ENCODE results near the gene NUP133.

NUP133 gene

DNA sequence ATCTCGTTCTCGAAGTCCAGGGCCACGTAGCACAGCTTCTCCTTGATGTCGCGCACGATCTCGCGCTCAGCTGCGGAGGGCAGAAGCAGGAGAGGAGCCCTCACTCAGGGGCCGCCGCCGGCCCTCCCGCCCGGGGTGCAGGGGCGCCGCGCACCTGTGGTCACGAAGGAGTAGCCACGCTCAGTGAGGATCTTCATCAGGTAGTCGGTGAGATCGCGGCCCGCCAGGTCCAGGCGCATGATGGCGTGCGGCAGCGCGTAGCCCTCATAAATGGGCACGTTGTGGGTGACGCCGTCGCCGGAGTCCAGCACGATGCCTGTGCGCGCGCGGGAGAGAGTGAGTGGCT lies 76.1 kb downstream of the NUP133 start:
- TF ChIP-seq, protein P1, sequence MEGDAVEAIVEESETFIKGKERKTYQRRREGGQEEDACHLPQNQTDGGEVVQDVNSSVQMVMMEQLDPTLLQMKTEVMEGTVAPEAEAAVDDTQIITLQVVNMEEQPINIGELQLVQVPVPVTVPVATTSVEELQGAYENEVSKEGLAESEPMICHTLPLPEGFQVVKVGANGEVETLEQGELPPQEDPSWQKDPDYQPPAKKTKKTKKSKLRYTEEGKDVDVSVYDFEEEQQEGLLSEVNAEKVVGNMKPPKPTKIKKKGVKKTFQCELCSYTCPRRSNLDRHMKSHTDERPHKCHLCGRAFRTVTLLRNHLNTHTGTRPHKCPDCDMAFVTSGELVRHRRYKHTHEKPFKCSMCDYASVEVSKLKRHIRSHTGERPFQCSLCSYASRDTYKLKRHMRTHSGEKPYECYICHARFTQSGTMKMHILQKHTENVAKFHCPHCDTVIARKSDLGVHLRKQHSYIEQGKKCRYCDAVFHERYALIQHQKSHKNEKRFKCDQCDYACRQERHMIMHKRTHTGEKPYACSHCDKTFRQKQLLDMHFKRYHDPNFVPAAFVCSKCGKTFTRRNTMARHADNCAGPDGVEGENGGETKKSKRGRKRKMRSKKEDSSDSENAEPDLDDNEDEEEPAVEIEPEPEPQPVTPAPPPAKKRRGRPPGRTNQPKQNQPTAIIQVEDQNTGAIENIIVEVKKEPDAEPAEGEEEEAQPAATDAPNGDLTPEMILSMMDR (IDR thresholded peaks at IDR 0.05): no peak

DNA sequence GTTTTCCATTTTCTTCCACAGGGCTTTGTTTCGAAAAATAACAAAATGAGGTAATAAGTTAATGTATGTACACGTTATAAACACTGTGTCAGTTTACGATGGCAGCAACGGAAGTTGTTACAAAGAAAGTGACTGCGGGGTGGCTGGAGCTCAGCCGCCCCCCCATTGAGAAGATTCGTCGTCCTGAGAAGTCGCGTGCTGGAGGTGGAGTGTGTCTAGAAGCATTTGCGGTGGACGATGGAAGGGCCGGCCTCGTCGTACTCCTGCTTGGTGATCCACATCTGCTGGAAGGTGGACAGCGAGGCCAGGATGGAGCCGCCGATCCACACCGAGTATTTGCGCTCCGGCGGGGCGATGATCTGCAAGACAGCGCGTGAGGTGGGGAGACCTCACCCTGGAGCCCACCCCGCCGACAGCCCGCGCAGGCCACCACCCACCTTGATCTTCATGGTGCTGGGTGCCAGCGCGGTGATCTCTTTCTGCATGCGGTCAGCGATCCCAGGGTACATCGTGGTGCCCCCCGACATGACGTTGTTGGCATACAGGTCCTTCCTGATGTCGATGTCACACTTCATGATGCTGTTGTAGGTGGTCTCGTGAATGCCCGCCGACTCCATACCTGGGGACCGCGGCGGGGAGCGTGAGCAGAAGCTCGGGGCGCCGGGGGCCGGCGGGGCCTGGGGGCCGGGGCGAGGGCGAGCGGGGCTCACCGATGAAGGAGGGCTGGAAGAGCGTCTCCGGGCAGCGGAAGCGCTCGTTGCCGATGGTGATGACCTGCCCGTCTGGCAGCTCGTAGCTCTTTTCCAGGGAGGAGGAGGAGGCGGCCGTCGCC lies 76.6 kb downstream of the NUP133 start:
- TF ChIP-seq, protein P1 (IDR thresholded peaks at IDR 0.05): no peak

DNA sequence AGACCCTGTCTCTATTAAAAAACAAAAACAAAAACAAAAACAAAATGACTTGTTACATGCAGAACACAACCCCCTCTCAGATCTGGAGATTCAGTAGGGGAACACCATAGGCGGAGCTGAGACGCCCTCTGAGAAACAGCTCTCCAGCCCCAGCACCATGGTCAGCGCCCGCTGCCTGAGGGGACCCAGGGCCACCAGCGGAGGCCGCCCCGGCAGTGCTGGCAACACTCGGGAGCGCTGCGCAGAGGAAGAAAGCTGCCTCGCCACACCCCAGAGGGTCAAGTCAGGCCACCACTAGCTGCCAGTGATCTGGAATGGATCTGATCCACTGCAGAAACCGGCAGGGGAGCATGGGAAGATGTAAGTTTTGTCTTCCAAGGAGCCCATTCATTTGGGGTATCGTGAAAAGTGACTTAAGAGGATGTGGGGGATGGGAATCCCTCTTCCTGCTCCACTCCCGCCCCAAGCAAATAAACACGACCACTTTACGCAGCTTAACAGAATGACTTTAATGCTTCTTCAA lies 77.3 kb downstream of the NUP133 start:
- TF ChIP-seq, protein P1 (IDR thresholded peaks at IDR 0.05): no peak

DNA sequence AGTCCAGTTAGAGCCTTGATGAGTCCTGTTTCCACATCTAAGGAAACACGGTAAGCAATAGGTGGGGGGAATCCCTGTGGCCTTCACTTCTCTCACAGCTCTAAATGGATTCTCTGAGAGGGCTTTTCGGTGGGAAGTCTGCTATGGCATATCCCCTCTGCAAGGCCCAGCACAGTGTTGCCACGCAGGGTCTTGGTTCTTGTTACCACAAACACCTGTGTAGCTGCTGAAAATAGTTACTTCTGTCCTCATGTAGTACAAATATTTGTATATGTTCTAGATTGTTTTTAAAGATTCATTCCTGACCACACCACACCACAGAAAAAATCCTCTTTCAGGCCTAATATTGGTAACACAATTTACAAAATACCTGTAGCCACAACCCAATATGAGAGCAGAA lies 79.9 kb downstream of the NUP133 start:
- TF ChIP-seq, protein P1 (IDR thresholded peaks at IDR 0.05): no peak

DNA sequence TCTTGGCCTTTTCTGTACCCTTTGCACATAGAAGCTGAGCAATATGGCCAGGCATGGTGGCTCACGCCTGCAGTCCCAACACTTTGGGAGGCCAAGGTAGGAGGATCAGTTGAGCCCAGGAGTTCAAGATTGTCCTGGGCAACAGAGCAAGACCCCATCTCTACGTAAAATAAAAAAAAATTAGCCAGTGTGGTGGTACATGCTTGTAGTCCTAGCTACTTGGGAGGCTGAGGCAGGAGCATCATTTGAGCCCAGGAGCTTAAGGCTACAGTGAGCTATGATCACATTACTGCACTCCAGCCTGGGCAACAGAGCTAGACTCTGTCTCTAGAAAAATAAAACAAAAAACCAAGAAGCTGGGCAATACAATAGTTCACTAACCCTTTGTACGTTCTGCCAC lies 80.6 kb downstream of the NUP133 start:
- TF ChIP-seq, protein P1 (IDR thresholded peaks at IDR 0.05): no peak

DNA sequence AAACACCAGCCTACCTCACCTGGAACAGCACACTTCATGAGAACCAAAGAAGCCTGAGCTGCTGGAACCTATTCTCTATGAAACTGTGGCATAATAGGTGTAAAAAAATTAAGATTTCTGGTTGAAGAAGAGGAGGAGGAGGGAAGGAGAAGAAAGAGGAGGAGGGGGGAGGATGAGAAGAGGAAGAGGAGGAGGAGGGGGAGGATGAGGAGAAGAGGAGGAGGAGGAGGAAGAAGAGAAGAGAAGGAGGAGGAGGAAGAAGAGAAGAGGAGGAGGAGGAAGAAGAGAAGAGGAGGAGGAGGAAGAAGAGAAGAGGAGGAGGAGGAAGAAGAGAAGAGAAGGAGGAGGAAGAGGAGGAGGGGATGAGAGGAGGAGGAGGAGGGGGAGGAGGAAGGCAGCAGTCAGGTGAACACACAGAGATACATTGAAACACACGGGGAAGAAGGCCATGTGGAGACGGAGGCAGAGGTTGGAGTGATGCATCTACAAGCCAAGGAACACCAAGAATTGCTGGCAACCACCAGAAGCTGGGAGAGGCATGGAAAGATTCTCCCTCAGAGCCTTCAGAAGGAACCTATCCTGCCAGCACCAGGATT lies 82.5 kb downstream of the NUP133 start:
- TF ChIP-seq, protein P1 (IDR thresholded peaks at IDR 0.05): no peak

DNA sequence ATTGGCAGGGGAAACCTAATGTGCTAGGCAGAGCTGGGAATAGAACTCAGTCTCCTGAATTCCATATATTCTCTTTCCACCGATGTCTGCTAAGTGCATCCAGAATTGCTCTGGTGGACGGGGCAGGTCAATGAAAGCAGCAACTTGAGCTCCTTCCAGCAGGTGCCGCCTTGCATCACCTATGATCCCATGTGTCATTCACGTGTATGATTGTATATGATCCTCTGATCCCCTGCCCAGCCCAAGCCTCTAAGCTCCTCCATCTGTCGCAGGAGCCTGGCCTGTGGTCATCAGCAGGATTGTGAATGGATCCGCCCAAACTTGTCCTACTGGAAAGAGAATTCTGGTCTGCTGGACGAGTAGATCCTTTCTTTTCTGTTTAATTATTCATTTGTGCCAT lies 87.4 kb downstream of the NUP133 start:
- TF ChIP-seq, protein P1 (IDR thresholded peaks at IDR 0.05): no peak
